GM19238 (cell line): ENCODE measurements around the gene UQCRHL.

Experiments
- DNase-seq: peaks from one replicate; pipeline ENCODE4 v3.0.0; 2011; ENCODE audit warnings: low spot score; ENCODE audit not compliant: insufficient read length

The UQCRHL gene

DNA sequence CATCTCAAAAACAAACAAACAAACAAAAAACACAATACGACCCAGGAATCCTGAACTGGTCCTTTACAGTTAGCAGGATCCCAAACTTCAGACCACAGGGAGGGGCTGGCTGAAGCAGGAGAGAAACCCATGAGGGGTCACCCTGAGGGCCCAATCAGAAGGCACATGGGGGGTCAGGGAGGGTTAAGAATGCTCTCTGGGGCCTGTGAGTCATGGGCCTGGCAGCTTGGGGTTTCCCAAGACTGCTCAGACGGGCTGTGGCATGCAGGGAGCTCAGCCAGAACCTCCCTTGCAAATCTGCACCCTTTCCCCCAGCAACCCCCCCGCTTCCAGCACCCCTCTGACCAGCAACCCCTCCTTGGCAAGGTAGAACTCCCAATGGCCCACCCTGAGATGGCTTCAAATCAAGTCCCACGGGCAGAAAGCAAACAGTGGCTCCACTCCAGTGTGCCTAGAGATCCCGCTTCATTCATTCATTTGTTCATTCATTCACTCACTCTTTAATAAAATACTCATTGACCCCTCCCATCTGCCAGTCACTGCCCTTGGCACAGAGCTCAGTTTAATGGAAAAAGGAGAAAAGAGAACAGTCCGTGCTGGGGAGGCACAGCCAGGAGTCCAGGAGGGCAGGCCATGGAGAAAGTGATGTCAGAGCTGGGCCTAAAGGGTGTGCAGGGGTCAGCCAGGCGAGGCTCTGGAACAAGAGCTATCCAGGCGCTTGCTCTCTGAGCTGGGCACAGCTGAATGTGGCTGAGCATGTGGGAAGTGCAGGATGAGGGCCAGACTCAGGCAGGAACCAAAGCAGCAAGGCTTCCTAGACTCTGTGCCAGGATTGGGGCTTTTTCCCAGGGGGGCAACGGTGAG lies 8.2 kb downstream of the UQCRHL start:
- no peak for DNase-seq

DNA sequence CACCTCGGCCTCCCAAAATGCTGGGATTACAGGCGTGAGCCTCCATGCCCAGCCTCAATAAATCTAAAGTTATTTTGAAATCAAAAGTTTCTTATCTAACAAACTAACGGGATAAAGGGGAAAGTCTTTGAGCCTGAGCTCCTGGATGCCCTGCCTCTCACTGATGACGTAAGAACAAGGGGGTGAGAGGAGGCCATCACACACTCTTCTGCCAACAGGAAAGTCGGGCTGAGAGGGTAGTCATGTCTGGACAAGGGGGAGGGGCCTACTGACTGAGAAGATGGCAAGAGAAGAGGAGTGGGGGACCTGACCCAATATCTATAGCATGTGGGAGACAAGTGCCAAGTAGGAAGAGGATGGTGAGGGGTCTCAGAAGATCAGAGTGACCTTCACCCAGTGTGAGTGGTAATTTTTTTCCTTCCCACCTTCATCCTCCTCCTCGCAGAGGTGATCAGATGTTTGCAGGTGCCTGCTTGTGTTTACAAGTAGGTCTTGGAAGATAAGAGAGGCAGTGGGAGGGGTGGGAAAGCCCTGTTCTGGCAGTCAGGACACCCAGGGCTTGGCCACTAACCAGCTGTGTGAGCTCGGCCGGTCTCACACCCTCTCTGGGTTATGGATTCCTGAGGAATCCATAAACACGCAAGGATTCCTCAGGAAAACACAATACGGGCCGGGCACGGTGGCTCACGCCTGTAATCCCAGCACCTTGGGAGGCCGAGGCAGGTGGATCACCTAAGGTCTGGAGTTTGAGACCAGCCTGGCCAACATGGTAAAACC lies 9.6 kb downstream of the UQCRHL start:
- no peak for DNase-seq

DNA sequence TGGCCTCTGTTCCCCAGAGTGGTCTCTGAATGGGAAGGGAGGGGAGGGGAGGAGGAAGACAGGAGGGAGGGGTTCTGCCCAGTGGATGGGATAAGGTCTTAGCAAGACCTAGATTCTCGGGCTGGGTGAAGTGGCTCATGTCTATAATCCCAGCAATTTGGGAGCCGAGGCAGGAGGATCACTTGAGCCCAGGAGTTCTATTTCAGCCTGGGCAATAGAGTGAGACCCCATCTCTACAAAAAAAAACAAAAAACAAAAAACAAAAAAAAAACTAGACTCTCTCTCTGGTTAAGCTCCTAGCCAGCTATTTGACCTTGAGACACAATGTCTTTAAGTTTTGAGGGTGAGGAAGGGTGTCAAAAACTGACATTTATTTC lies 11.4 kb downstream of the UQCRHL start:
- no peak for DNase-seq

DNA sequence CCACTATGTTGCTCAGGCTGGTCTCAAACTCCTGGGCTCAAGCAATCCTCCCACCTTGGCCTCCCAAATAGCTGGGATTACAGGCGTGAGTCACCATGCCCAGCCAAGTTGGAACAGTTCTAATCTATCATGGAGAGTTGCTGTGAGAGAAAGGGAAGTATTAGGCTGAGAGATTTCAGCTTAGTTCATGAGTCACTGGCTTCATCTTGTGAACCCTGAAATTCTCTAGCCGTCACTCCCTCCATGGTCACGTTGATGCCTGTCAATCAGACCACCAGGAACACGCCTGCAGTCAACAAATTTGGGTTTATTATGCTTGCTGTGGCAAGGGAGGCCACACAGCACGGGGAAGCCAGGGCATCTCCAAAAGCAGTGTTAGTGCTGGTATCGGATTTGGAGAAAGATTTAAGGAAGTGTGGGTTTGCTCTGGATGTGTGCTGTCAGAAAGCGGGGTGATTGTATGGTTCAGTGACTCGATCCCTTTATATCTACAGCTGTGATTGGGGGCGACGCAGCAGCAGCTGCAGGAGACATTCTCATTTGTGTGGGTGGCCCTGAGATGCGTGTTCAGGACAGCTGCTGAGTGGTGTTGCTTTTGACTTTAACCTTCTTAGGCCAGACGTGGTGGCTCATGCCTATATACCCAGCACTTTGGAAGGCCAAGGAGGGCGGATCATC lies 18.7 kb downstream of the UQCRHL start:
- no peak for DNase-seq

DNA sequence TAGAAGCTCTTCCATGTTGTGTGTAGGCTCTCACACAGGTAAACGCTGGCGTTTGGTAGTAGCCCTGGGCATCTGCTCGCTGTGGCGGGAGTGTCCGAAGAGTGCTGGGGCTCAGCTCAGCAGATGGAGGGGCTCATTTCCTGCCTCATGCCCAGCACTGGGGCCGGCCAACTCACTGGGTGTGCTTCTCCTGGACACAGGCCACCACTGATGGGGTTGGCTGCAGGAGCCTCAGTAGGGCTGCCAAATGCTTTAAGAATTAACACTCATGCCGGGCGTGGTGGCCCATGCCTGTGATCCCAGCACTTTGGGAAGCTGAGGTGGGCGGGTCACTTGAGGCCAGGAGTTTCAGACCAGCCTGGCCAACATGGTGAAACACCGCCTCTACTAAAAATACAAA lies 20.9 kb downstream of the UQCRHL start:
- no peak for DNase-seq

DNA sequence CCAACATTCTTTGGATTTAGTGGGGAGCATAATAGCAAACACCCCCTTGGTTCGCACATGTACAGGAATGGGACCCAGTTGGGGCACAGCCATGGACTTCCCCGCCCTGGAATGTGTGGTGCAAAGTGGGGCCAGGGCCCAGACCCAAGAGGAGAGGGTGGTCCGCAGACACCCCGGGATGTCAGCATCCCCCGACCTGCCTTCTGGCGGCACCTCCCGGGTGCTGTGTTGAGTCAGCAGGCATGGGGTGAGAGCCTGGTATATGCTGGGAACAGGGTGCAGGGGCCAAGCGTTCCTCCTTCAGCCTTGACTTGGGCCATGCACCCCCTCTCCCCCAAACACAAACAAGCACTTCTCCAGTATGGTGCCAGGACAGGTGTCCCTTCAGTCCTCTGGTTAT lies 21.8 kb downstream of the UQCRHL start:
- DNase-seq: no peak

DNA sequence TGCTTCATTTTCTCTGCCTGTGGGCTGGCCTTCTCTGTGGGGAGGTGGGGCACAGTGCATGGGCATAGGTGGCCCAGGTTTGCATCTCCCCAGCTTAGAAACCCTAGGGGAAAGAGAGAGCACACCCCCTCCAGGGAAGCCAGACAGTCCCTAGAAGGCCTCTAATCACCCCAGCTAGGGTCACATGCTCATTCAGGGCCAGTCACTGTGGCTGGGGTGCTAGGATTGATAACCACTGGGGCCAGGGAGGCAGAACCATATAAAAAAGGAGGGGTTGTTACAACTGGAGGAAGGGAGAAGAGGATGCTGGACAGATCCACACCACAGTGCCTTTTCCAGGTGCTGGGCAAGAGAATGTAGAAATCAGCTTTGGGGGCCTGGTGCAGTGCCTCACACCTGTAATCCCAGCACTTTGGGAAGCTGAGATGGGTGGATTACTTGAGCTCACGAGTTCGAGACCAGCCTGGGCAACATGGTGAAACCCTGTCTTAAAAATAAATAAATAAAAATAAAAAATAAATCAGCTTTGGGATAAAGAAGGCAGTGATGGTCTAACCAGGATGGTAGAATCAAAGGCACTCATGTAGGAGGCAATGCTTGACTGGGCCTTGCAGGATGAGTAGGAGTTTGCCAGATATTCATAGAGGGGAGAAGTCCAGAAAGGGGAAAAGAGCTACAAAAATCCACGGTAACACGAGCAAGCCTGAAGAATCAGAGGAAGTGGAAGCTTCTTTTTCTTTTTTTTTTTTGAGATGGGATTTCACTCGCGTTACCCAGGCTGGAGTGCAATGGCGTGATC lies 29.3 kb downstream of the UQCRHL start:
- DNase-seq: no peak

DNA sequence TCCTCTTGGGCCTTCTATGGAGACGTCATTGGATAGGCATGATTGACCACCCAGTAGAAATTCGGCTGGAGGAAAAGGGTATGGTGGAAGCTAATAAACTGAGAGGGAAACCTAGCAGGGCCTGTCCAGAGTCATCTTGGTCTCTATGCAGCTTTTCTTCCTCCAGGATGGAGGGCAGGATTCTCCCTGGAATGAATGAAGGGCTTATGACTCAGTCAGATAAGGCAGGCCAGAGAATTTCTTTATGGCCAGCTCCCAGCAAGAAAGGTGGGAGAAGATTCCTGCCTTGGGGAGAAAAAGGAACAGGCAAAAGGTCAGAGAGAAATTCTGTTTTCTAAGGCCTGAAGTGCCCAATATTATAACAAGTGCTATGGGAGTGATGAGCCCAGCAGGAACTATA lies 31.7 kb downstream of the UQCRHL start:
- DNase-seq: no peak

DNA sequence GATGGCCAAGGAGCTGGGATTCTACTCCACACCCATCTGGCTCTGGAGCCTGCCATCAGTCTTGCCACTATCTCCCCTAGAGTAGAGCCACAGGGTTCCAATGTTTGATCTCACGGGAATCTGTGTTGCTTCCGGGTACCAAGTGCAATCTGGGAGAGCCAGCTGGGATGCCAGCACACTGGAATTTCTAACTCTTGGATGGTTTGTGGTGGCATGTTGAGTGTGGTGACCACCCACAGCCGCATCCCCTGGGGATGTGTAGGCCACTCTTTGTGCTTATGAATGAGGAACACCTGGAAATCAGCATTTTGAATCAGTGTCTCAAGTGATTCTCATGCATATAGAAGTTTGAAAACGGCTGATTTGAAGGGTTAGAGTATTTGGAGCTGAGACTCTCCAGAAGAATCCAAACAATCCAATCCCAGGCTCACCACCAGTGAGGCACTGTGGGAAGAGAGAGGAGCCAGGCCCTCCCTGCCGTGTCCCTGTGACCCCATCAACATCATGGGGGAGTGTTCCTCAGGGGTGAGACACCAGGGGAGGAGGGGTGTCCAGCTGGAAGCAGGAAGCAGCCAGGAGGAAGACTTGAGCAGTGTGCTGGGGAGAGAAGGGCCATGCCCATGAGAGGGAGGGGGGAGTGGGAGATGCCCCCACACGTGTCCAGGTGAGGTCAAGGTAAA lies 35.5 kb downstream of the UQCRHL start:
- DNase-seq: no peak

DNA sequence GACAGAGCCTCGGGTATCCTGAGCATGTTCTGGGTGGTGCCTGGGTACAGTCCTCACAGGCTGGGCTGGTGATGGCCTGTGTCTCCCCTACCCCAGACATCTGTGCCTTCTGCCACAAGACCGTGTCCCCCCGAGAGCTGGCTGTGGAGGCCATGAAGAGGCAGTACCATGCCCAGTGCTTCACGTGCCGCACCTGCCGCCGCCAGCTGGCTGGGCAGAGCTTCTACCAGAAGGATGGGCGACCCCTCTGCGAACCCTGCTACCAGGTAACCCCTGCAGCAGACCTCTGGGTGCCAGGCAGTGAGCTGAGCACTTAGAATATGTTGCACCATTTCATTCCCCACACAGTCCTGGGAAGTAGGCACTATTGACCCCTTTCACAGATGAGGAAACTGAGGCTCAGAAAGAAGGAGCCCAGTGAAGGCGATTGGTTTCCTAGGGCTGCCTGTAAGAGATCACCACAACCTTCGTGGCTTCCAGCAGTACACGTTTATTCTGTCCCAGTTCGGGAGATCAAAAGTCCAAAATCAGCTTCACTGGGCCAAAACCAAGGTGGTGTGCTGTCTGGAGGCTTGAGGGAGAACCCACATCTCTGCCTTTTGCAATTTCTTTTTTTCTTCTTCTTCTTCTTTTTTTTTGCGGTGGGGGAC lies 37.0 kb downstream of the UQCRHL start:
- DNase-seq: no peak

DNA sequence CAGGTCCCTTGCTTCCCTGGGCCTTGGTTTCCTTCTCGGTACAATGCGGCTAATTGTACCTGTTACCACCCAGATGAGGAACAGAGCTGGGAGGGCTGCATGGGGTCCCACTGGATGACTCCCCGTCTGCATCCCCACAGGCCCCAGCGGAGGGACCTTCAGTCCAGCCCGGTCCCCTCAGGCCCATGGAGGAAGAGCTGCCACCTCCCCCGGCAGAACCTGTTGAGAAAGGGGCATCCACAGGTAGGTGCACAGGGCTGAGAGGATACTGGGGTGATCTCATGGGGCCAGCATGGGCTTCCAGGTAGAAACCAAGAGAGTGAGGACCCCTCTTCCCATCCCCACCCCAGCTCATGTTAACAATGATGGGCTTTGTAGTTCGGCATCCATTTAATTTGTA lies 39.1 kb downstream of the UQCRHL start:
- no peak for DNase-seq

DNA sequence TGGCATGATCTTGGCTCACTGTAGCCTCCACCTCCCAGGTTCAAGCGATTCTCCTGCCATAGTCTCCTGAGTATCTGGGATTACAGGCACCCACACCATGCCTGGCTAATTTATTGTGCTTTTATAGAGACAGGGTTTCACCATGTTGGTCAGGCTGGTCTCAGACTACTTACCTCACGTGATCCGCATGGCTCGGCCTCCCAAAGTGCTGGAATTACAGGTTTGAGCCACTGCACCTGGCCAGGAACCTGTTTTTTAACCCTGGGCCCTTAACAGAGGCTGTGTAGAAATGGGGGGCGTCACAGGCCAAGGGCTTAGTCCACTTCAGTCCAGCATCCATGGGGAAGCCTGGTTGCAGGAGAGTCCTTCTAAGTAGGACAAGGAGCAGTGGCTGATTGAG lies 39.5 kb downstream of the UQCRHL start:
- DNase-seq: no peak

DNA sequence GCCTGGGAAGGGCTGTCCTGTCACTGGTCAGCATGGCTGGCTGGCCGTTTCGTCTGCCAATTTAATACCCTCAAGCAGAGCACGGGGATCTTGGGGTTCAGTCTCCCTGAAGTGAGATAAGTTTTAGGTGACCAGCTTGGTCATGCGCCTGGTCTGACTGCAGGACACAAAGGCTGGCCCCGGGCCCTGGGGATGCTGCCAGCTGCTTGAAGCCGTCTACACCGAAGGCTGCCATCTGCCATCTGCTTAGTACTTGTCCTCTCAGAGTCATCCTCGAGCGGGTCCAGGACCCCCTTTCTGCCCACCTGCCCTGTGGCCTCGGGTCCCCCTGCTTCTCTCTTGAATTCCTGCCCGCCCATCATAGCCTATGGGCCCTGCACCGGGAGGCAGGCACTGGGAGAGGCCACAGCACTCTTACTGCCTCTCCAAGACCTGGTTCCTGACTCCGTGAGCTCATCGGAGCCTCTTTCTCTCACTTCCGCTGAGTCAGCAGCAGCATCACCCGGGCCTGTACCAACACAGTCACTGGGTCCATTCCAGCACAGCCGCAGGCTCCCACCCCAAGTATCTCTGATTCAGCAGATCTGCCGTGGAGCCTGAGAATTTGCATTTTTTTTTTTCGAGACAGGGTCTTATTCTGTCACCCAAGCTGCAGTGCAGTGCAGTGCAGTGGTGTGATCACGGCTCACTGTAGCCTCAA lies 41.8 kb downstream of the UQCRHL start:
- no peak for DNase-seq

DNA sequence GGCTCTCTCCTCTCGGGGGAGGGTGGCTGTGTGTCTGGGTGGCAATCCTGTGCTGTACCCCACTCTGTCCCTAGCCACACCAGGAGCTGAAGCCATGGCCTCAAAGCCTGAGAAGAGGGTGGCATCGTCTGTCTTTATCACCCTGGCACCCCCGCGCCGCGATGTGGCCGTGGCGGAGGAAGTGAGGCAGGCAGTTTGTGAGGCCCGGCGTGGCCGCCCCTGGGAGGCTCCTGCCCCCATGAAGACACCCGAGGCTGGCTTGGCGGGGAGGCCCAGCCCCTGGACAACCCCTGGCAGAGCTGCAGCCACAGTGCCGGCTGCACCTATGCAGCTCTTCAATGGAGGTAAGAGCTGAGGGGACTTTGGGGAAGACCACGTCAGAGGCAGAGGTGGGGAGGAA lies 42.6 kb downstream of the UQCRHL start:
- no peak for DNase-seq

DNA sequence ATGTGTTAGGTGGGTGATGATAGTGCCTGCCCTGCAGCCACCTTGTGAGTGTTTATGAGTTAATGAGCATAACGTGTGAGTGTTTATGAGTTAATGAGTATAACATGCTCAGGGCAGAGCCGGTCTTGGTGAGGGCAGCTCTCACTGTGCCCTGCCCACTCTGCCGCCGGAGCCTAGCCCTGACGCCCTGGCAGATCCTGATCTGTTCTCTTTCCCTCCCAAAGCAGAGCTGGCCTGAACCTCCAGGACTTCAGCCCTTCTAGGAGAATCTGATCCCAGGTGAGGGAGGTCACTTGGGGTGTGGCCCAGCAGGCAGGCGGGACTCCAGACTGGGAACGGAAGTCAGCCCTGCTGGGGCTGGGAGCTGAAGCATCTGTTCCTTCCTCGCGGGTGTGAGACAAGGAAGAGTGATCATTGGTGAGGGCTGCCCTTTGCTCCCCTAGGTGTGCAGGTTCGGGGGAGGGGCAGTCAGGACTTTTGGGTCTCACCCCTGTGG lies 43.1 kb downstream of the UQCRHL start:
- DNase-seq: no peak

DNA sequence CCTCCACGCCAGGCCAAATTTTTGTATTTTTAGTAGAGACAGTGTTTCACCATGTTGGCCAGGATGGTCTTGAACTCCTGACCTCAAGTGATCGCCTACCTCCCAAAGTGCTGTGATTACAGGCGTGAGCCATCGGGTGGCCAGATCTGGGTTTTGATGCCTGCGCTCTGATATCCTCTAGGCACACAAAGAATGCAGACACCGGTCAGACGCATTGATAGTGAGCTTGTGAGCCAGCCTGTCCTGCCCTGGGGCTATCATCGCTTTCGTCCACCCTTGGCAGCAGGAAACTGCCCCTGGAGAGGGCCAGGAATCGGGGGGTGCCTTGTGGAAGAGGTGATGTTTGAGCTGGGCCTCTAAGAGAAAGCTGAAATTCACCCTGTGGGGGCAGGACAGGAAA lies 44.9 kb downstream of the UQCRHL start:
- DNase-seq: no peak

DNA sequence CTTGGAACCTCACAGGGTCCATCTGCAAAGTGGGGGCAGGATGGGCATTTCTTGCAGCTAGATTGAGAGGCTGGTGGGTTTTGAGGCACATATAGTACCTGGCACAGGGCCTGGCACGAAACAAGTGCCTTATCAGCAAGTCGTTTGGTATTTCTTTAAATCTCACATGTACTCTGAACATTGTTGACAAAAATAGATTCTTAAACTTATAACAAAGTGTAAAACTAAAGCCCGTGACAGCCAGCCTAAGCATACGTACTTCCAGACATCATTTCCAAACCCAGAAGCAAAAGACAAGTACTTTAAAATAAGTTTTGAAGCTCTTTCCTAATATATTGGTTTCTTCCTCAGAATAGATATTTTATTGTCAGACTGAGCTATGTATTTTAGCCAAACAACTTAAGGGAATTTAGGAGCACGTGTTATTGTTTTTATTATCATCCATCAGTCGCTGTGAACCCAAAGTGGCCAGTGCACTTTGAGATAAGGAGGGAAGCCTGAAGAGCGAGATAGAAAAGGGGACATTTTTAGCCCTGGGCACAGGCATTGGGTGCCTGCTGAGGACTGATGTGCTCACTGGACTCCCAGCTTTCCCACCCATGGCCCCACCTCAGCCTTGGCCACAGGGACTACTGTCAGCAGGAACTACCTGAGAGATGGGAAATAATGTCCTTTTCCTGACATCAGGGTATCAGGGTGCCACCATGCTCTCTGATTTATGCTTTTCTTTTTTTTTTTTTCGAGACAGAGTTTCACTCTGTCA lies 45.9 kb downstream of the UQCRHL start:
- DNase-seq: no peak

DNA sequence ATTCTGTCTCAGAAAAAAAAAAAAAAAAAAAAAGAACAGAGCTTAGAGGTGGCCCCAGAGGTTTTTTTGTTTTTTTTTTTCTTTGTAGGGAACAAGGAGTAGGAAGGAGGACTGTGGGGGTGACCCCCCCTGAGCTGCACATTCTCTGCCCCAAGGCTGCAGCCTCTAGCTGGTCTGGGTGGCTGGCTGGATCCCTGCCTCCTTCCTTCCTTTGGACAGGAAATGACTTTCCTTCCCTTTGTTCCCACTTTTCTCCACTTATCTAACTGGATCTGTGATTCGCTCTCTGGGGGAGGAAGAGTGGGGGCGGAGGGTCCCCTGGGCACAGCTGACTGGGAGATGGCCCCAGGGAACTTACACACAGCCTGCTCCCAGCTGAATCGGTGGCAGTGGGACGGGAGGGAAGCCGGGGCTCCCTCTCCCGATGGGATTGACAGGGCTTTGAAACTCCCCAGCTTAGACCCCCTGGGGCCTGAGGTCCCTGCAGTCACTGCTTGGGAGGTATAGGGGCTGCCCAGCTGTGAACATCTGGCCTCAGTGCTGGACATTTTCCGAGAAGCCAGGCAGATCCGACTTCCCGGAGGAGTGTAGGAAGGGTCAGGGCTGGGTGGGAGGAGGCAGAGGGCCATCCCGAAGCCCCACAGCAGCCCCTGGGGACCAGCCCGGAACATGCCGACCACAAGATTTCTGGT lies 46.8 kb downstream of the UQCRHL start:
- DNase-seq: no peak
